Heart left ventricle (tissue), 16 donors: ENCODE measurements around the gene RYR3. TPM values are rescaled to one million over a fixed set of nuclear protein-coding genes. Genes with fewer than 3 reads are reported as not detected.

Source experiments
- ATAC-seq, 4 donors: fragments of 200-7000 bp; cut with Tn5 transposase; one replicate each; pipeline ENCODE4 v1.9.1; 2020 to 2022; ENCODE audit warnings: moderate library complexity in 4 of 4, mild to moderate bottlenecking in 3 of 4, moderate number of reproducible peaks in 1 of 4
- DNase-seq, 5 donors: peaks; one replicate each; pipeline ENCODE4 v3.0.0-alpha.2; 2020
- H3K27ac ChIP-seq, 12 donors: fragments of 200-600 bp; sonication (generic) in 4 of 12; one replicate each; pipeline versions ENCODE4 v1.5.0 to v1.8.0; 2016 to 2022; ENCODE audit warnings: mild to moderate bottlenecking in 2 of 12
- H3K27me3 ChIP-seq, 9 donors: fragments of 200-600 bp; sonication (generic) in 2 of 9; one replicate each; pipeline versions ENCODE4 v1.5.1 to v1.8.0; 2016 to 2022; ENCODE audit warnings: mild to moderate bottlenecking in 3 of 9
- H3K36me3 ChIP-seq, 9 donors: fragments of 200-600 bp; sonication (generic) in 2 of 9; one replicate each; pipeline versions ENCODE4 v1.5.0 to v1.8.0; 2018 to 2022; ENCODE audit warnings: mild to moderate bottlenecking in 2 of 9
- H3K4me1 ChIP-seq, 12 donors: fragments of 200-600 bp; sonication (generic) in 4 of 12; one replicate each; pipeline versions ENCODE4 v1.5.0 to v1.8.0; 2016 to 2022; ENCODE audit warnings: mild to moderate bottlenecking in 3 of 12
- H3K4me3 ChIP-seq, 12 donors: fragments of 200-600 bp; sonication (generic) in 4 of 12; one replicate each; pipeline versions ENCODE4 v1.5.0 to v1.8.0; 2017 to 2022; ENCODE audit warnings: mild to moderate bottlenecking in 9 of 12, moderate library complexity in 4 of 12
- H3K9me3 ChIP-seq, 12 donors: fragments of 200-600 bp; sonication (generic) in 4 of 12; one replicate each; pipeline versions ENCODE4 v1.5.0 to v1.8.0; 2016 to 2022; ENCODE audit warnings: mild to moderate bottlenecking in 1 of 12
- CTCF ChIP-seq, 12 donors: fragments of 200-600 bp; sonication (generic) in 4 of 12; IDR thresholded peaks; one replicate each; pipeline versions ENCODE4 v1.5.0 to v1.8.0; 2018 to 2022; ENCODE audit warnings: antibody characterized with exemption in 12 of 12, mild to moderate bottlenecking in 5 of 12
- POLR2A ChIP-seq, 2 donors: fragments of 450-650 bp; IDR thresholded peaks; one replicate each; pipeline ENCODE4 v1.6.1; 2017; ENCODE audit warnings: antibody characterized with exemption in 2 of 2, mild to moderate bottlenecking in 2 of 2, moderate library complexity in 2 of 2
- WGBS, 4 donors: extraction: QIAGEN DNeasy Blood & Tissue Kit in 2 of 4; methylation state at CpG; one replicate each; pipeline versions ENCODE4 v1.1.5 to v1.1.7; 2013 to 2018; 5-methylcytosine and 5-hydroxymethylcytosine counted together
- intact Hi-C, 10 donors: fragments of 100-400 bp; cut with DNase I; formaldehyde crosslinking; loops; one replicate each; pipeline versions ENCODE4 v1.11.1 to v1.14.2; 2022
- polyA plus RNA-seq, 2 donors: library from polyadenylated mRNA; stranded (reverse); fragments of 200-250 nt; gene quantifications; one replicate each; pipeline ENCODE4 v1.2.3, GENCODE V29; 2013
- total RNA-seq, 9 donors: library from RNA; depleted of rRNA in 2 of 9; stranded (reverse); fragments of >200 nt in 2 of 9; fragmentation: NEBNext Ultra II Directional in 3 of 9; extraction: Animal tissue kit (Norgen Biotek cat#: 25700) in 3 of 9; gene quantifications; one replicate each; pipeline versions ENCODE4 v1.1.0 to v1.2.4, GENCODE V29; 2016 to 2023
- donor health status: ischemic (EF 13 %, LVEDD 7.1; RV severe dilation, severe dysfunction).
- donor health status: healthy with polysubstance abuse.
- donor health status: DM: no; HTN: yes; CAD: no.
- donor health status: DM: no; HTN: no; CAD: no.
- donor health status: ischemic (EF 25% LVEDD 6.9; RV normal size, moderate dysfunction).
- donor health status: ischemic (EF 25% LVEDD 5.7; RV mildly dilated, moderate dysfunction).
- donor health status: healthy.
- donor health status: DM: yes; HTN: yes; CAD: no.
- donor health status: ischemic (EF 35%, LVEDD 5.7; RV mildly dilated, moderate dysfunction).
- donor health status: nonischemic (EF 11% LVEDD 7.7; RV severe dilation, severe dysfunction).
- donor health status: DM: yes; HTN: yes; CAD: no.
- donor health status: PGD.
- donor health status: ischemic (EF 29% LVEDD 5.4; RV normal size, mild dysfunction).
- donor health status: nonischemic (EF 23%, LVEDD 6.1; RV moderate dilation, normal function).

RYR3 gene
- total and polyA plus RNA-seq, 11 donors: 0.01 to 0.35 (median 0.23) TPM; not detected in 2

- Histone ChIP-seq H3K36me3 (no peaks in the 10 kb centered on the region), H3K27ac (no peak overlapping the region), H3K27me3 (peaks cover 0 to 8% (median 0%) of the 10 kb centered on the region in 9 donors), H3K4me1 (no peaks in the 10 kb centered on the region), H3K4me3 (no peak overlapping the region), H3K9me3 (no peaks in the 10 kb centered on the region)
- no peak for DNase-seq
- WGBS, 4 donors: 87 to 90% (median 89%) methylated on average over 9 of the region's 9 CpGs
- intact Hi-C loops: no loop called here
- TF ChIP-seq POLR2A (IDR thresholded peaks at IDR 0.05) (no peak), CTCF (IDR thresholded peaks at IDR 0.05) (no peak)
- ATAC-seq: no peak
Observed at GRCh38 chr15:33644304-33644703, 333.5 kb downstream of the RYR3 start.

- H3K27ac ChIP-seq: no peak overlapping the region
- WGBS, 4 donors: 28 to 34% (median 31%) methylated on average over 1 of the region's 1 CpG
- no peaks in the 10 kb centered on the region for H3K4me1 ChIP-seq
- no peaks in the 10 kb centered on the region for H3K9me3 ChIP-seq
- no peak overlapping the region for H3K4me3 ChIP-seq
- intact Hi-C loops: no loop called here
- DNase-seq: no peak
- peaks cover 0 to 4% (median 0%) of the 10 kb centered on the region in 9 donors for H3K27me3 ChIP-seq
- no peaks in the 10 kb centered on the region for H3K36me3 ChIP-seq
- TF ChIP-seq CTCF (IDR thresholded peaks at IDR 0.05) (no peak), POLR2A (IDR thresholded peaks at IDR 0.05) (no peak)
- no peak for ATAC-seq
Observed at GRCh38 chr15:33646744-33647143, 336.0 kb downstream of the RYR3 start.

- intact Hi-C loops: no loop called here
- H3K9me3 ChIP-seq: no peaks in the 10 kb centered on the region
- DNase-seq: no peak
- H3K27me3 ChIP-seq: peaks cover 0 to 4% (median 0%) of the 10 kb centered on the region in 9 donors
- WGBS, 4 donors: 85 to 91% (median 87%) methylated on average over 9 of the region's 9 CpGs
- H3K4me3 ChIP-seq: no peak overlapping the region
- no peaks in the 10 kb centered on the region for H3K4me1 ChIP-seq
- H3K36me3 ChIP-seq: no peaks in the 10 kb centered on the region
- H3K27ac ChIP-seq: no peak overlapping the region
- ATAC-seq: no peak
- TF ChIP-seq CTCF (IDR thresholded peaks at IDR 0.05): no peak
- TF ChIP-seq POLR2A (IDR thresholded peaks at IDR 0.05): no peak
Observed at GRCh38 chr15:33649217-33649933, 338.6 kb downstream of the RYR3 start.

GRCh38 chr15:33654860-33655259, 344.1 kb downstream of the RYR3 start:
- DNase-seq: no peak
- Histone ChIP-seq H3K4me1 (no peaks in the 10 kb centered on the region), H3K4me3 (no peak overlapping the region), H3K36me3 (no peaks in the 10 kb centered on the region), H3K27ac (no peak overlapping the region), H3K27me3 (no peaks in the 10 kb centered on the region), H3K9me3 (no peaks in the 10 kb centered on the region)
- no peak for ATAC-seq
- 43 to 56% (median 49%) methylated on average over 3 of the region's 3 CpGs for WGBS, 4 donors
- TF ChIP-seq POLR2A (IDR thresholded peaks at IDR 0.05) (no peak), CTCF (IDR thresholded peaks at IDR 0.05) (no peak)
- intact Hi-C loops: no loop called here
